ENCODE results near the gene BRI3.

The BRI3 gene

DNA sequence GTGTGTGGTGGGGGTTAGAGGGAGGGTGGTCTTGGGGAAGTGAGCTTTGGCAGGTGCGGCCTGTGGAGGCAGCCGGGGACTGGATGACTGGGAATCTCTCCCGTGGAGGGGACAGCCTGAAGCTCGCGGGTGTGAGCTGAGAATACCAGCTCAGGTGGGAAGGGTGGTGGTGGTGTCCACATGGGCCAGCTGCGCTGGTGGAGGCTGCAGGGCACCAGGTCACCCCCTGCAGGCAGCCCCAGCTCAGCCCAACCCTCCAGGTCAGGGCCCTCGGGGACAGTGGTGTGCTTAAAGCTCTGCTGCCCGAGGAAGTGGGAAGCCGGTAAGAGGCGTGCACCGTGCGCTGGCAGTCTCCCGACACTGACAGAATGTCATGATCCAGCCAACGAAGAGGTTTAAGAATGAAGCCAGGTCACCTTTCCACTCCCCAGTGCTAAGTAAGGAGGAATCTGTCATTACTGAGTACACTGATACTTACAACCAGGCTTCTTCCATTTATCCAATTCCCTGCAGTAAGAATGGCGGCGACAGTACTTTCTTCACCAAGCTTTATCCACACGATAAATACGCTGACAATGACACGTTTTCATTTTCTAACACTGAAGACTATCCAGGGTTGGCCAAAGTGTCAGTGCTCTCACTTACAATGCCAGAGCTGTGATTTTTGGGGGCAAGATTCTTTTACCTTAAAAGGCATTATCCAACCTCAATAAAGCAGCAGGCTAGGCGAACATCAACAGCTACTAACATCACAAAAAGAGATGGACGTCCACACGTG lies 20.4 kb downstream of the BRI3 start:
- Histone ChIP-seq H3K36me3 (ENCODE audit: control insufficient read depth in 4 of 4, insufficient read depth in 4 of 4, low read length in 3 of 4) (peaks cover 0 to 2% (median 0%) of the 10 kb centered on the region in 4 experiments), H3K4me3 (ENCODE audit: control insufficient read depth in 1 of 7, extremely low read depth in 1 of 7, insufficient read depth in 4 of 7, low read depth in 2 of 7, low read length in 6 of 7) (no peak overlapping the region), H3K4me1 (ENCODE audit: control extremely low read depth in 1 of 4, control insufficient read depth in 4 of 4, insufficient read depth in 4 of 4, low read length in 3 of 4) (no peaks in the 10 kb centered on the region), H3K9me3 (ENCODE audit: control extremely low read depth in 1 of 5, control insufficient read depth in 4 of 5, insufficient read depth in 2 of 5, low read depth in 1 of 5, low read length in 4 of 5) (no peaks in the 10 kb centered on the region), H3K27me3 (replicated peaks in 2 of 5; ENCODE audit: control insufficient read depth in 4 of 5, insufficient read depth in 5 of 5, low read length in 4 of 5) (no peaks in the 10 kb centered on the region), H3K27ac (ENCODE audit: insufficient read depth in 1 of 2, low read depth in 1 of 2, low read length in 2 of 2, poor library complexity in 1 of 2, severe bottlenecking in 2 of 2) (no peak overlapping the region)
- DNase-seq: no peak
- 94% methylated on average over 20 of the region's 22 CpGs for WGBS (ENCODE audit: insufficient coverage)
- ChIA-PET CTCF (interaction anchor here (2.2 kb wide), 1 partner anchor 105 kb away, joined by 5 read pairs; no protein-coding TSS in a partner anchor), POLR2A (no interaction called here)

GRCh38 chr7:98303176-98303865 lies 21.8 kb downstream of the BRI3 start:
- no peaks in the 10 kb centered on the region for H3K36me3 ChIP-seq (ENCODE audit: control insufficient read depth in 4 of 4, insufficient read depth in 4 of 4, low read length in 3 of 4)
- no peaks in the 10 kb centered on the region for H3K4me1 ChIP-seq (ENCODE audit: control extremely low read depth in 1 of 4, control insufficient read depth in 4 of 4, insufficient read depth in 4 of 4, low read length in 3 of 4)
- ChIA-PET CTCF (interaction anchor here (2.2 kb wide), 1 partner anchor 104 kb away, joined by 5 read pairs; no protein-coding TSS in a partner anchor), POLR2A (no interaction called here)
- H3K27ac ChIP-seq (ENCODE audit: insufficient read depth in 1 of 2, low read depth in 1 of 2, low read length in 2 of 2, poor library complexity in 1 of 2, severe bottlenecking in 2 of 2): no peak overlapping the region
- WGBS (ENCODE audit: insufficient coverage): 96% methylated on average over 12 of the region's 19 CpGs
- no peak for DNase-seq
- H3K27me3 ChIP-seq (replicated peaks in 2 of 5; ENCODE audit: control insufficient read depth in 4 of 5, insufficient read depth in 5 of 5, low read length in 4 of 5): no peaks in the 10 kb centered on the region
- no peaks in the 10 kb centered on the region for H3K9me3 ChIP-seq (ENCODE audit: control extremely low read depth in 1 of 5, control insufficient read depth in 4 of 5, insufficient read depth in 2 of 5, low read depth in 1 of 5, low read length in 4 of 5)
- H3K4me3 ChIP-seq (ENCODE audit: control insufficient read depth in 1 of 7, extremely low read depth in 1 of 7, insufficient read depth in 4 of 7, low read depth in 2 of 7, low read length in 6 of 7): no peak overlapping the region

GRCh38 chr7:98303906-98304305 lies 22.4 kb downstream of the BRI3 start:
- DNase-seq: no peak
- CTCF ChIA-PET: no interaction called here
- no peaks in the 10 kb centered on the region for H3K36me3 ChIP-seq (ENCODE audit: control insufficient read depth in 4 of 4, insufficient read depth in 4 of 4, low read length in 3 of 4)

GRCh38 chr7:98305951-98306535 lies 24.6 kb downstream of the BRI3 start:
- CTCF ChIA-PET: no interaction called here
- Histone ChIP-seq H3K4me3 (ENCODE audit: control insufficient read depth in 1 of 7, extremely low read depth in 1 of 7, insufficient read depth in 4 of 7, low read depth in 2 of 7, low read length in 6 of 7) (no peak overlapping the region), H3K36me3 (ENCODE audit: control insufficient read depth in 4 of 4, insufficient read depth in 4 of 4, low read length in 3 of 4) (no peaks in the 10 kb centered on the region)

More at GRCh38 chr7:98303906-98304305, 22.4 kb downstream of the BRI3 start:
- POLR2A ChIA-PET: no interaction called here
- Histone ChIP-seq H3K27me3 (replicated peaks in 2 of 5; ENCODE audit: control insufficient read depth in 4 of 5, insufficient read depth in 5 of 5, low read length in 4 of 5) (no peaks in the 10 kb centered on the region), H3K9me3 (ENCODE audit: control extremely low read depth in 1 of 5, control insufficient read depth in 4 of 5, insufficient read depth in 2 of 5, low read depth in 1 of 5, low read length in 4 of 5) (no peaks in the 10 kb centered on the region), H3K4me1 (ENCODE audit: control extremely low read depth in 1 of 4, control insufficient read depth in 4 of 4, insufficient read depth in 4 of 4, low read length in 3 of 4) (no peaks in the 10 kb centered on the region), H3K4me3 (ENCODE audit: control insufficient read depth in 1 of 7, extremely low read depth in 1 of 7, insufficient read depth in 4 of 7, low read depth in 2 of 7, low read length in 6 of 7) (no peak overlapping the region), H3K27ac (ENCODE audit: insufficient read depth in 1 of 2, low read depth in 1 of 2, low read length in 2 of 2, poor library complexity in 1 of 2, severe bottlenecking in 2 of 2) (no peak overlapping the region)
- 98% methylated on average over 13 of the region's 15 CpGs for WGBS (ENCODE audit: insufficient coverage)

GRCh38 chr7:98307971-98308466 lies 26.5 kb downstream of the BRI3 start:
- no peaks in the 10 kb centered on the region for H3K27me3 ChIP-seq (replicated peaks in 2 of 5; ENCODE audit: control insufficient read depth in 4 of 5, insufficient read depth in 5 of 5, low read length in 4 of 5)
- CTCF ChIA-PET: no interaction called here
- H3K36me3 ChIP-seq (ENCODE audit: control insufficient read depth in 4 of 4, insufficient read depth in 4 of 4, low read length in 3 of 4): no peaks in the 10 kb centered on the region
- no peak overlapping the region for H3K27ac ChIP-seq (ENCODE audit: insufficient read depth in 1 of 2, low read depth in 1 of 2, low read length in 2 of 2, poor library complexity in 1 of 2, severe bottlenecking in 2 of 2)
- POLR2A ChIA-PET: interaction anchor here (0.6 kb wide), 1 partner anchor 36 kb away, joined by 3 read pairs; no protein-coding TSS in a partner anchor
- 98% methylated on average over 14 of the region's 14 CpGs for WGBS (ENCODE audit: insufficient coverage)
- DNase-seq: no peak
- no peak overlapping the region for H3K4me3 ChIP-seq (ENCODE audit: control insufficient read depth in 1 of 7, extremely low read depth in 1 of 7, insufficient read depth in 4 of 7, low read depth in 2 of 7, low read length in 6 of 7)
- no peaks in the 10 kb centered on the region for H3K9me3 ChIP-seq (ENCODE audit: control extremely low read depth in 1 of 5, control insufficient read depth in 4 of 5, insufficient read depth in 2 of 5, low read depth in 1 of 5, low read length in 4 of 5)
- no peaks in the 10 kb centered on the region for H3K4me1 ChIP-seq (ENCODE audit: control extremely low read depth in 1 of 4, control insufficient read depth in 4 of 4, insufficient read depth in 4 of 4, low read length in 3 of 4)

More at GRCh38 chr7:98305951-98306535, 24.6 kb downstream of the BRI3 start:
- H3K9me3 ChIP-seq (ENCODE audit: control extremely low read depth in 1 of 5, control insufficient read depth in 4 of 5, insufficient read depth in 2 of 5, low read depth in 1 of 5, low read length in 4 of 5): no peaks in the 10 kb centered on the region
- no peak overlapping the region for H3K27ac ChIP-seq (ENCODE audit: insufficient read depth in 1 of 2, low read depth in 1 of 2, low read length in 2 of 2, poor library complexity in 1 of 2, severe bottlenecking in 2 of 2)
- 92% methylated on average over 22 of the region's 22 CpGs for WGBS (ENCODE audit: insufficient coverage)
- no peaks in the 10 kb centered on the region for H3K4me1 ChIP-seq (ENCODE audit: control extremely low read depth in 1 of 4, control insufficient read depth in 4 of 4, insufficient read depth in 4 of 4, low read length in 3 of 4)
- DNase-seq: no peak
- no peaks in the 10 kb centered on the region for H3K27me3 ChIP-seq (replicated peaks in 2 of 5; ENCODE audit: control insufficient read depth in 4 of 5, insufficient read depth in 5 of 5, low read length in 4 of 5)
- POLR2A ChIA-PET: no interaction called here

DNA sequence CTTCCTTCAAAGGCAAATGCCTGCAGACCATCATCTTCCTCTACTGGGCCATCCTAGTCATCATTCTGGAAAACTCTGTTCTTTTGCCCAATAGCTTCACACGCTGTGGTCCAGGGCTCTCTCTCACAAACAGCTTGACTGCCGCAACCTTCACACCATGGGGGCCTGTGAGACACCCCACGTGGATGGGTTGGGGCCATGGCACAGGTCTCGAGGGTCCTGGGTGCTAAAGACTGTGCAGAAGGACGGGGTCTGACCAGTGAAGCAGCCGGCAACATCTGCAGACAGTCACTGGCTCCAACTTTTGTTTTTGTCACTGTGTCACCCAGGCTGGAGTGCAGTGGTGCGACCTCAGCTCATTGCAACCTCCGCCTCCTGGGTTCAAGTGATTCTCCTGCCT lies 28.1 kb downstream of the BRI3 start:
- POLR2A ChIA-PET: no interaction called here

DNA sequence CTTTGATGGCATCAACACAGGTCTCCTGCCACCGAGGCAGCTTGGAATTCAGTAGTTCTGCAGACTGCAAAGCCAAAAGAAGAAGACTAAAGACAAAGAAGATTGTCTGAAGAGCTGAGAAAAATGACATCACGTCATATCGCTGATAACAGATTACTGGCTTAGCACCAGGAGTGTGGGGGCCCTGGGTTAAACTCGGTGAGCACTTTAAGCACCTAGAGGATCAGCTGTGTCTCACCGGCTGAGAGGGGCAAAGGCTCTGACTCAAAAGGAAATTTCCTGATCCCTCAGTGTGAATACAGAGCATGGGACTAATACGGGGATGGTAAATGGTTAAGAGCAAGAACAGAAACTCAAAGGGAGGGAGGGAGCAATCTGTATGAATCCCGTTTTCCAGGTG lies 30.7 kb downstream of the BRI3 start:
- POLR2A ChIA-PET: no interaction called here
- DNase-seq: no peak

More for the DNA sequence above, 28.1 kb downstream of the BRI3 start:
- H3K27me3 ChIP-seq (replicated peaks in 2 of 5; ENCODE audit: control insufficient read depth in 4 of 5, insufficient read depth in 5 of 5, low read length in 4 of 5): no peaks in the 10 kb centered on the region
- CTCF ChIA-PET: no interaction called here
- no peaks in the 10 kb centered on the region for H3K4me1 ChIP-seq (ENCODE audit: control extremely low read depth in 1 of 4, control insufficient read depth in 4 of 4, insufficient read depth in 4 of 4, low read length in 3 of 4)
- no peaks in the 10 kb centered on the region for H3K9me3 ChIP-seq (ENCODE audit: control extremely low read depth in 1 of 5, control insufficient read depth in 4 of 5, insufficient read depth in 2 of 5, low read depth in 1 of 5, low read length in 4 of 5)
- H3K36me3 ChIP-seq (ENCODE audit: control insufficient read depth in 4 of 4, insufficient read depth in 4 of 4, low read length in 3 of 4): no peaks in the 10 kb centered on the region
- WGBS (ENCODE audit: insufficient coverage): 100% methylated on average over 8 of the region's 8 CpGs
- no peak overlapping the region for H3K4me3 ChIP-seq (ENCODE audit: control insufficient read depth in 1 of 7, extremely low read depth in 1 of 7, insufficient read depth in 4 of 7, low read depth in 2 of 7, low read length in 6 of 7)
- no peak overlapping the region for H3K27ac ChIP-seq (ENCODE audit: insufficient read depth in 1 of 2, low read depth in 1 of 2, low read length in 2 of 2, poor library complexity in 1 of 2, severe bottlenecking in 2 of 2)
- DNase-seq: no peak

More for the DNA sequence above, 30.7 kb downstream of the BRI3 start:
- Histone ChIP-seq H3K4me1 (ENCODE audit: control extremely low read depth in 1 of 4, control insufficient read depth in 4 of 4, insufficient read depth in 4 of 4, low read length in 3 of 4) (no peaks in the 10 kb centered on the region), H3K27ac (ENCODE audit: insufficient read depth in 1 of 2, low read depth in 1 of 2, low read length in 2 of 2, poor library complexity in 1 of 2, severe bottlenecking in 2 of 2) (no peak overlapping the region), H3K9me3 (ENCODE audit: control extremely low read depth in 1 of 5, control insufficient read depth in 4 of 5, insufficient read depth in 2 of 5, low read depth in 1 of 5, low read length in 4 of 5) (no peaks in the 10 kb centered on the region), H3K36me3 (ENCODE audit: control insufficient read depth in 4 of 4, insufficient read depth in 4 of 4, low read length in 3 of 4) (no peaks in the 10 kb centered on the region), H3K4me3 (ENCODE audit: control insufficient read depth in 1 of 7, extremely low read depth in 1 of 7, insufficient read depth in 4 of 7, low read depth in 2 of 7, low read length in 6 of 7) (no peak overlapping the region), H3K27me3 (replicated peaks in 2 of 5; ENCODE audit: control insufficient read depth in 4 of 5, insufficient read depth in 5 of 5, low read length in 4 of 5) (no peaks in the 10 kb centered on the region)
- WGBS (ENCODE audit: insufficient coverage): 96% methylated on average over 5 of the region's 7 CpGs
- CTCF ChIA-PET: no interaction called here

All from common myeloid progenitor, CD34-positive (primary cell).